Tibial nerve (tissue), 4 donors: ENCODE results near the gene TPM2.

Experiments used
- EP300 ChIP-seq, 2 donors: sonication (generic); formaldehyde crosslinking; IDR thresholded peaks; one replicate each; pipeline ENCODE4 v1.6.1; 2017; ENCODE audit warnings: antibody characterized with exemption in 2 of 2, mild to moderate bottlenecking in 1 of 2
- TF ChIP-seq, protein P1 (sequence below), 5 experiments: fragments of 200-600 bp in 3 of 5; fragments of 450-650 bp in 2 of 5; sonication (generic) in 3 of 5; IDR thresholded peaks; one replicate each; pipeline ENCODE4 v1.5.1; 2016 to 2019; ENCODE audit warnings: antibody characterized with exemption in 5 of 5, mild to moderate bottlenecking in 3 of 5, moderate library complexity in 2 of 5

DNA sequence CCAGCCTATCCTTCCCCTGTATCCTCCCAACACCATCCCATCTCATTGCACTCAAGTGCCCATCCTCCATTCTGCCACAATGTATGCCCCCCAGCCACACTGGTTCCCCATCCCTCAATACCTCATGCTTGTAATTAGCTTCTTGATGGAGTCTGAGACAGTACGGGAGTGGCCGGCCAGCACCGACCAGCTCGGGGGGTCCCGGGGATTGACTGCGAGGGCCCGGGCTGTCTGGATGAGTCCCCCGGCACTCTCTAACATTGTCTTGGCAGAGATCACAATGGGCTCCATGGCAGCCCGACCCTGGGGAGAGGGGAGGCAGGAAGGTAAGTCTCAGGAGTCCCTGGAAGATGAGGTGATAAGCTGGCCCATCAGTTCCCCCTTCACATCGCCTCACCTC lies 17.2 kb upstream of the TPM2 start:
- TF ChIP-seq, protein P1, sequence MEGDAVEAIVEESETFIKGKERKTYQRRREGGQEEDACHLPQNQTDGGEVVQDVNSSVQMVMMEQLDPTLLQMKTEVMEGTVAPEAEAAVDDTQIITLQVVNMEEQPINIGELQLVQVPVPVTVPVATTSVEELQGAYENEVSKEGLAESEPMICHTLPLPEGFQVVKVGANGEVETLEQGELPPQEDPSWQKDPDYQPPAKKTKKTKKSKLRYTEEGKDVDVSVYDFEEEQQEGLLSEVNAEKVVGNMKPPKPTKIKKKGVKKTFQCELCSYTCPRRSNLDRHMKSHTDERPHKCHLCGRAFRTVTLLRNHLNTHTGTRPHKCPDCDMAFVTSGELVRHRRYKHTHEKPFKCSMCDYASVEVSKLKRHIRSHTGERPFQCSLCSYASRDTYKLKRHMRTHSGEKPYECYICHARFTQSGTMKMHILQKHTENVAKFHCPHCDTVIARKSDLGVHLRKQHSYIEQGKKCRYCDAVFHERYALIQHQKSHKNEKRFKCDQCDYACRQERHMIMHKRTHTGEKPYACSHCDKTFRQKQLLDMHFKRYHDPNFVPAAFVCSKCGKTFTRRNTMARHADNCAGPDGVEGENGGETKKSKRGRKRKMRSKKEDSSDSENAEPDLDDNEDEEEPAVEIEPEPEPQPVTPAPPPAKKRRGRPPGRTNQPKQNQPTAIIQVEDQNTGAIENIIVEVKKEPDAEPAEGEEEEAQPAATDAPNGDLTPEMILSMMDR (IDR thresholded peaks at IDR 0.05), result no peak
- no peak for TF ChIP-seq EP300 (IDR thresholded peaks at IDR 0.05)
